Right lobe of liver (tissue), 6 donors: ENCODE measurements around the gene SLC39A9. TPM values are rescaled to one million over a fixed set of nuclear protein-coding genes. Genes with fewer than 3 reads are reported as not detected.

ENCODE experiments used
- ATAC-seq, 4 donors: fragments of 200-7000 bp; cut with Tn5 transposase; one replicate each; pipeline ENCODE4 v1.9.1; 2020; ENCODE audit warnings: mild to moderate bottlenecking in 4 of 4, moderate library complexity in 4 of 4
- DNase-seq, 3 donors: peaks; one replicate each; pipeline ENCODE4 v3.0.0-alpha.2; 2020
- H3K27ac ChIP-seq, 3 donors: fragments of 200-600 bp; one replicate each; pipeline ENCODE4 v1.8.0; 2022
- H3K27me3 ChIP-seq, 2 donors: fragments of 200-600 bp; one replicate each; pipeline ENCODE4 v1.8.0; 2022
- H3K36me3 ChIP-seq, 4 donors: fragments of 200-600 bp; sonication (generic) in 1 of 4; one replicate each; pipeline versions ENCODE4 v1.5.1 to v1.8.0; 2017 to 2022; ENCODE audit warnings: control low read depth in 1 of 4
- H3K4me1 ChIP-seq, 4 donors: fragments of 200-600 bp; sonication (generic) in 1 of 4; one replicate each; pipeline versions ENCODE4 v1.5.1 to v1.8.0; 2017 to 2022; ENCODE audit warnings: control low read depth in 1 of 4
- H3K4me3 ChIP-seq, 3 donors: fragments of 200-600 bp; one replicate each; pipeline ENCODE4 v1.8.0; 2022
- H3K9me3 ChIP-seq, 4 donors: fragments of 200-600 bp; sonication (generic) in 1 of 4; one replicate each; pipeline versions ENCODE4 v1.5.1 to v1.8.0; 2017 to 2022; ENCODE audit warnings: control low read depth in 1 of 4
- CTCF ChIP-seq, 4 donors: fragments of 200-600 bp in 3 of 4; fragments of 450-650 bp in 1 of 4; IDR thresholded peaks; one replicate each; pipeline versions ENCODE4 v1.5.1 to v1.8.0; 2016 to 2022; ENCODE audit warnings: antibody characterized with exemption in 4 of 4, mild to moderate bottlenecking in 2 of 4
- POLR2A ChIP-seq: fragments of 450-650 bp; IDR thresholded peaks from one replicate; pipeline ENCODE4 v1.6.1; 2017; ENCODE audit warnings: antibody characterized with exemption, mild to moderate bottlenecking
- WGBS: methylation state at CpG from one replicate; pipeline ENCODE4 v1.1.6; 2018; ENCODE audit warnings: low coverage, low lambda C conversion rate; ENCODE audit not compliant: insufficient coverage; ENCODE audit errors: missing lambda C conversion rate; 5-methylcytosine and 5-hydroxymethylcytosine counted together
- intact Hi-C, 2 donors: fragments of 100-400 bp; cut with DNase I; formaldehyde crosslinking; loops; one replicate each; pipeline versions ENCODE4 v1.11.2 to v1.14.1; 2022
- total RNA-seq, 6 experiments: library from RNA; depleted of rRNA in 2 of 6; stranded (reverse); fragments of >200 nt in 2 of 6; fragmentation: NEBNext Ultra II Directional in 3 of 6; extraction: Animal tissue kit (Norgen Biotek cat#: 25700) in 3 of 6; gene quantifications; one replicate each; pipeline versions ENCODE4 v1.1.0 to v1.2.4, GENCODE V29; 2016 to 2023
- donor health status: DM: no; HTN: yes; CAD: no.
- donor health status: DM: no; HTN: no; CAD: no.
- donor health status: DM: no; HTN: no; CAD: no.
- donor health status: DM: no; HTN: yes; CAD: no.
- donor health status: DM: no; HTN: yes; CAD: no.

Gene SLC39A9
- total RNA-seq, 6 experiments from 2014 or later = 44.7 to 78.2 (median 58.2) TPM

DNA sequence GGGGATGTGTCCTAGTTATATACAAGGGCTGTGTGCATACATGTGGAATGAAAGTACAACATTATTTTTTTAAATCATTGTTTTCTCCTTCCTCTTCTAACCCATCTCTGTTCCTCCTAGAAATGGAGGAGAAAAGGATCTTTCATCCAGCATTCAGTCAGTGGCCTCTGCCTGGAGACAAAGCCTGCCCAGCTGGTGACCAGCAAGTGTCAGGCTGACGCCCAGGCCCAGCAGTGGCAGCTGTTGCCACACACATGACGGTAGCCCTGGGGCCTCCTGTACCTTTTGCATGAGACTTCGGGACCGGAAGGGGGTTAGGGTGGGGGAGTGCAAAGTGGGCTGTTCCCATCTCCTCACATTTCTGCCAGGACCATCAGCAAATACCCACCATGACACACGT, 46.6 kb upstream of the SLC39A9 start:
- DNase-seq (no peak), ATAC-seq (no peak)
- intact Hi-C loops = no loop called here
- Histone ChIP-seq H3K27ac (no peak overlapping the region), H3K4me3 (no peak overlapping the region), H3K27me3 (no peaks in the 10 kb centered on the region), H3K36me3 (no peaks in the 10 kb centered on the region), H3K4me1 (no peaks in the 10 kb centered on the region), H3K9me3 (no peaks in the 10 kb centered on the region)
- no peak for TF ChIP-seq CTCF (IDR thresholded peaks at IDR 0.05)
- no peak for TF ChIP-seq POLR2A
- WGBS = 60% methylated on average over 2 of the region's 5 CpGs

DNA sequence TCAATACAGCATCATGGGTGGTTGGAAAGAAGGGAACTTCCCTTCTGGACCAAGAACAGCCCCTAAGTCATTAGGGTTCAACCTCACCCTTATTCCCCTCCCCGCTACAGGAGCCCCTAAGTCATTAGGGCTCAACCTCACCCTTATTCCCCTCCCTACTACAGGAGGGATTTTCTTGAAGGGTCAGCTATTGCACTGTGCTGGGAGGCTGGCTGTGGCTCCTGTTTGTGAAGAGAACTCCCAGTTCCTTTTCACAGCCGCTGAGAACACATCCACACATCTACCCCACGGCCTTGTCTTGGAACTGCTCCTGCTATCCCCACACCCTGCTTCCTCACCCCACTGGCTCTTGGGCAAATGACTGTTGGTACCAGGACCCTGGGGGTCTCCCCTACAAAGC, 45.3 kb upstream of the SLC39A9 start:
- no peak for TF ChIP-seq CTCF (IDR thresholded peaks at IDR 0.05)
- TF ChIP-seq POLR2A = no peak
- no peak overlapping the region for H3K4me3 ChIP-seq
- H3K36me3 ChIP-seq = no peaks in the 10 kb centered on the region
- no peaks in the 10 kb centered on the region for H3K4me1 ChIP-seq
- H3K27me3 ChIP-seq = no peaks in the 10 kb centered on the region
- no peak for DNase-seq
- H3K9me3 ChIP-seq = no peaks in the 10 kb centered on the region
- intact Hi-C loops = no loop called here
- ATAC-seq = no peak
- no peak overlapping the region for H3K27ac ChIP-seq
- WGBS = 94% methylated on average over 3 of the region's 3 CpGs

- Histone ChIP-seq H3K36me3 (no peaks in the 10 kb centered on the region), H3K4me3 (no peak overlapping the region), H3K4me1 (no peaks in the 10 kb centered on the region), H3K9me3 (no peaks in the 10 kb centered on the region), H3K27me3 (no peaks in the 10 kb centered on the region), H3K27ac (no peak overlapping the region)
- DNase-seq = peak in 1 of 3 donors; percentile 34
- ATAC-seq = peak; percentile 25 to 74 (median 53)
- intact Hi-C loops = no loop called here
- 56% methylated on average over 9 of the region's 11 CpGs for WGBS
- no peak for TF ChIP-seq POLR2A
- no peak for TF ChIP-seq CTCF (IDR thresholded peaks at IDR 0.05)
Measured at GRCh38 chr14:69354383-69355153, 43.9 kb upstream of the SLC39A9 start.

- Histone ChIP-seq H3K4me1 (no peaks in the 10 kb centered on the region), H3K27me3 (no peaks in the 10 kb centered on the region), H3K27ac (no peak overlapping the region), H3K9me3 (no peaks in the 10 kb centered on the region), H3K36me3 (no peaks in the 10 kb centered on the region), H3K4me3 (no peak overlapping the region)
- ATAC-seq (no peak), DNase-seq (no peak)
- TF ChIP-seq POLR2A (no peak), CTCF (IDR thresholded peaks at IDR 0.05) (no peak)
- intact Hi-C loops = no loop called here
- 97% methylated on average over 5 of the region's 6 CpGs for WGBS
Measured at GRCh38 chr14:69355154-69355597, 43.3 kb upstream of the SLC39A9 start.
